ENCODE data around the gene RAB4B. TPM values are rescaled to one million over a fixed set of nuclear protein-coding genes. Genes with fewer than 3 reads are reported as not detected.

RAB4B gene
- total RNA-seq, 6 donors from 2014 or later: 39.9 to 78.5 (median 58.6) TPM

- ATAC-seq (ENCODE audit: low FRiP score in 2 of 2) (no peak), DNase-seq (no peak)
- no peak within 1 kb of the TSS for H3K4me3 ChIP-seq
- no peaks in the 10 kb centered on the region for H3K27me3 ChIP-seq
- 89 to 90% methylated on average over 9 of the region's 9 CpGs for WGBS, 2 donors
- H3K4me1 ChIP-seq: peaks cover 13 to 20% (median 18%) of the 10 kb centered on the region in 4 donors
- no peaks in the 10 kb centered on the region for H3K36me3 ChIP-seq
- no peak for TF ChIP-seq POLR2AphosphoS5 (IDR thresholded peaks at IDR 0.05)
- TF ChIP-seq POLR2A (IDR thresholded peaks at IDR 0.05): no peak
- TF ChIP-seq EP300 (IDR thresholded peaks at IDR 0.05): no peak
- no peak for TF ChIP-seq CTCF (IDR thresholded peaks at IDR 0.05)
- peak within 1 kb of the TSS in 2 of 4 donors; percentile 98 for H3K27ac ChIP-seq
- H3K9me3 ChIP-seq: no peaks in the 10 kb centered on the region
These were observed 3.0 kb upstream of the RAB4B start, which contains the start of gene MIA for GRCh38 chr19:40774916-40775631. Gene MIA, plus strand, starts transcription at chr19:40775521. Its CDS starts 22 bp downstream, at chr19:40775543.

- WGBS, 2 donors: 91 to 94% methylated on average over 10 of the region's 10 CpGs
- TF ChIP-seq EP300 (IDR thresholded peaks at IDR 0.05): no peak
- no peak for TF ChIP-seq CTCF (IDR thresholded peaks at IDR 0.05)
- TF ChIP-seq POLR2AphosphoS5 (IDR thresholded peaks at IDR 0.05): no peak
- no peak for TF ChIP-seq POLR2A (IDR thresholded peaks at IDR 0.05)
- ATAC-seq (ENCODE audit: low FRiP score in 2 of 2) (no peak), DNase-seq (no peak)
- Histone ChIP-seq H3K9me3 (no peaks in the 10 kb centered on the region), H3K4me1 (peaks cover 13 to 20% (median 18%) of the 10 kb centered on the region in 4 donors), H3K27ac (no peak overlapping the region), H3K4me3 (no peak overlapping the region), H3K36me3 (no peaks in the 10 kb centered on the region), H3K27me3 (no peaks in the 10 kb centered on the region)
These were observed 2.4 kb upstream of the RAB4B start for GRCh38 chr19:40775632-40776022.

GRCh38 chr19:40776364-40776763 is 1.7 kb upstream of the RAB4B start:
- no peak overlapping the region for H3K4me3 ChIP-seq
- H3K27ac ChIP-seq: peak overlapping the region in 3 of 4 donors; percentile 92 to 98 (median 98)
- ATAC-seq (ENCODE audit: low FRiP score in 2 of 2): no peak
- H3K9me3 ChIP-seq: no peaks in the 10 kb centered on the region
- DNase-seq: no peak
- peaks cover 13 to 20% (median 18%) of the 10 kb centered on the region in 4 donors for H3K4me1 ChIP-seq
- no peaks in the 10 kb centered on the region for H3K27me3 ChIP-seq
- no peaks in the 10 kb centered on the region for H3K36me3 ChIP-seq
- TF ChIP-seq POLR2AphosphoS5 (IDR thresholded peaks at IDR 0.05): no peak
- TF ChIP-seq CTCF (IDR thresholded peaks at IDR 0.05): no peak
- no peak for TF ChIP-seq EP300 (IDR thresholded peaks at IDR 0.05)
- no peak for TF ChIP-seq POLR2A (IDR thresholded peaks at IDR 0.05)
- WGBS, 2 donors: 74 to 88% methylated on average over 7 of the region's 7 CpGs

GRCh38 chr19:40776932-40777644 is 959 bp upstream of the RAB4B start:
- Histone ChIP-seq H3K36me3 (no peaks in the 10 kb centered on the region), H3K9me3 (no peaks in the 10 kb centered on the region), H3K4me1 (peaks cover 13 to 20% (median 18%) of the 10 kb centered on the region in 4 donors), H3K4me3 (peak overlapping the region; percentile 63 to 90 (median 88)), H3K27me3 (no peaks in the 10 kb centered on the region), H3K27ac (peak overlapping the region; percentile 92 to 98 (median 98))
- WGBS, 2 donors: 10 to 11% methylated on average over 13 of the region's 13 CpGs
- peak; percentile 91 for ATAC-seq (ENCODE audit: low FRiP score in 2 of 2)
- DNase-seq: peak in 1 of 2 donors; percentile 96
- no peak for TF ChIP-seq POLR2A (IDR thresholded peaks at IDR 0.05)
- peak in 2 of 6 experiments; percentile 6 for TF ChIP-seq CTCF (IDR thresholded peaks at IDR 0.05)
- no peak for TF ChIP-seq EP300 (IDR thresholded peaks at IDR 0.05)
- peak in 1 of 2 donors; percentile 9 for TF ChIP-seq POLR2AphosphoS5 (IDR thresholded peaks at IDR 0.05)
